Measurements from ENCODE around the gene CXCL17. TPM values are rescaled to one million over a fixed set of nuclear protein-coding genes. Genes with fewer than 3 reads are reported as not detected.

The CXCL17 gene
- total and polyA plus RNA-seq, 4 donors: 0.18 TPM; not detected in 3

DNA sequence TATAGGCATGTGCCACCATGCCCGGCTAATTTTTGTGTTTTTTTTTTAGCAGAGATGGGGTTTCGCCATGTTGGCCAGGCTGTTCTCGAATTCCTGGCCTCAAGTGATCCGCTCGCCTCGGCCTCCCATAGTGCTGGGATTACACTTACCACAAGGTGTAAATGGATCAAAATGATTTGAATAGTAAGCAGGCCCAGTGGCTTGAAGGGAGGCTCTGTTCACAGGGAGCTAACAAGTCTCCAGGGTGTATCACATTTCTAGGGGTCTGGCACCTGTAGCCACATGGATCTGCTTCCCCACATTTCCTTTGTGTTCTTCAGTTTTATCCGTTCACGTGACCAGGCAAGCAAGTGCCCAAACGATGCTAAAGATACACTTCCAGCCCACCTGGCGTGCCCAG, 39.2 kb downstream of the CXCL17 start:
- WGBS (ENCODE audit: insufficient coverage): 91% methylated on average over 7 of the region's 10 CpGs
- Histone ChIP-seq H3K27me3 (ENCODE audit: control insufficient read depth, insufficient read depth, low read length) (no peaks in the 10 kb centered on the region), H3K27ac (ENCODE audit: low read depth, low read length) (no peak overlapping the region), H3K9me3 (ENCODE audit: control insufficient read depth, insufficient read depth, low read length) (no peaks in the 10 kb centered on the region), H3K36me3 (ENCODE audit: control insufficient read depth, insufficient read depth, low read length) (peaks cover 44% of the 10 kb centered on the region), H3K4me1 (ENCODE audit: control insufficient read depth, insufficient read depth, low read length) (peaks cover 25% of the 10 kb centered on the region), H3K4me3 (ENCODE audit: low read depth, low read length) (no peak overlapping the region)
- DNase-seq (ENCODE audit: low read depth in 4 of 6, low spot score in 6 of 6): no peak

GRCh38 chr19:42402376-42403116, 40.2 kb downstream of the CXCL17 start:
- no peaks in the 10 kb centered on the region for H3K9me3 ChIP-seq (ENCODE audit: control insufficient read depth, insufficient read depth, low read length)
- peaks cover 32% of the 10 kb centered on the region for H3K4me1 ChIP-seq (ENCODE audit: control insufficient read depth, insufficient read depth, low read length)
- no peaks in the 10 kb centered on the region for H3K27me3 ChIP-seq (ENCODE audit: control insufficient read depth, insufficient read depth, low read length)
- H3K4me3 ChIP-seq (ENCODE audit: low read depth, low read length): peak overlapping the region; percentile 50
- peak in 2 of 6 donors; percentile 40 to 47 for DNase-seq (ENCODE audit: low read depth in 4 of 6, low spot score in 6 of 6)
- H3K27ac ChIP-seq (ENCODE audit: low read depth, low read length): no peak overlapping the region
- WGBS (ENCODE audit: insufficient coverage): 20% methylated on average over 30 of the region's 34 CpGs
- peaks cover 34% of the 10 kb centered on the region for H3K36me3 ChIP-seq (ENCODE audit: control insufficient read depth, insufficient read depth, low read length)

- Histone ChIP-seq H3K36me3 (ENCODE audit: control insufficient read depth, insufficient read depth, low read length) (peaks cover 25% of the 10 kb centered on the region), H3K27me3 (ENCODE audit: control insufficient read depth, insufficient read depth, low read length) (no peaks in the 10 kb centered on the region), H3K9me3 (ENCODE audit: control insufficient read depth, insufficient read depth, low read length) (no peaks in the 10 kb centered on the region), H3K27ac (ENCODE audit: low read depth, low read length) (no peak overlapping the region), H3K4me1 (ENCODE audit: control insufficient read depth, insufficient read depth, low read length) (peaks cover 39% of the 10 kb centered on the region), H3K4me3 (ENCODE audit: low read depth, low read length) (peak overlapping the region; percentile 50)
- WGBS (ENCODE audit: insufficient coverage): under 1% methylated on average over 69 of the region's 80 CpGs
- DNase-seq (ENCODE audit: low read depth in 4 of 6, low spot score in 6 of 6): peak; percentile 64 to 94 (median 78)
Measured at GRCh38 chr19:42401365-42402303, 41.1 kb downstream of the CXCL17 start.

- Histone ChIP-seq H3K36me3 (ENCODE audit: control insufficient read depth, insufficient read depth, low read length) (peaks cover 13% of the 10 kb centered on the region), H3K27ac (ENCODE audit: low read depth, low read length) (no peak overlapping the region), H3K27me3 (ENCODE audit: control insufficient read depth, insufficient read depth, low read length) (no peaks in the 10 kb centered on the region), H3K4me1 (ENCODE audit: control insufficient read depth, insufficient read depth, low read length) (peaks cover 48% of the 10 kb centered on the region), H3K9me3 (ENCODE audit: control insufficient read depth, insufficient read depth, low read length) (no peaks in the 10 kb centered on the region), H3K4me3 (ENCODE audit: low read depth, low read length) (no peak overlapping the region)
- no peak for DNase-seq (ENCODE audit: low read depth in 4 of 6, low spot score in 6 of 6)
- WGBS (ENCODE audit: insufficient coverage): 100% methylated on average over 1 of the region's 1 CpG
Measured at GRCh38 chr19:42400404-42400803, 42.3 kb downstream of the CXCL17 start.

DNA sequence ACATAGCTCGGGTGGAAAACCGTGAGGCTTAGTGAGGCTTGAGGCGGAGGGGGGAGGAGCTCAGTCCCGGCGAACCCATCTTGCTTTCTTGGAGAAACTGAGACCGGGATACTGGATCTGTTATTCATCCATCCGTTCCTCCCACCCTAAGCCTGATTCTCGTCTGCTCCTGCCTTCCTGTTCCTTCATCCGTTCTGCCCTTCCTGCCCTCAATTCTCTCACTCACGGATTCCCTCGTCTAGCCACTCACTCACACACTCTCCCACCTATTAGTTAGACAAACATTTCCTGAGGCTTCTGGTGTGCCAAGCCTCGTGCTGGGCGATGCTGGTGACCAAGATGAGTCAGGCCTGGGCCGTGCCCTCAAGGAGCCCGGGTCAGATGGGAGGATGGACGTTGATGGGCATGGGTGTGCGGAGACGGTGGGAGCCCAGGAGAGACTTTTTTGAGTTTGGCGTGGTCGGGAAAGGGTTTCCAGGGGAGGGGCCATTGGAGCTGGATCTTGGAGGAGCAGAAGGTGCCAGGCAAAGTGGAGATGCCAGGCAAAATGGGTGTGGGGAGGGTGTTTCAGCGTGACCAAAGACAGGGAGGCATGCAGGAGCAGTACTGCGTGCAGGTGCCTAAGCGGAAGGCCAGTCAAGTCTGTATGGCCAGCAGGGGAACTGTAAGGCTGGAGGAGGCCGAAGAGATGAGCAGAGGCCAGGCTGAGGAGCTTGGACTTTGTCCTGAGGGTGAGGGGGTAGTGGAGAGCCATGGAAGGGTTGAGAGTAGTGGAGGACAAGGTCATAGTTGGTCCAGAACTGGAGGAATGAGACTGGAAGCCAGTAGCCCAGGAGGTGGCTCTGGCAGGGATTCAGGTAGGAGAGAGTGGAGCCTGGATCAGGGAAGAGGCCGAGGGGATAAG, 45.2 kb downstream of the CXCL17 start:
- WGBS (ENCODE audit: insufficient coverage): 16% methylated on average over 25 of the region's 25 CpGs
- Histone ChIP-seq H3K27me3 (ENCODE audit: control insufficient read depth, insufficient read depth, low read length) (no peaks in the 10 kb centered on the region), H3K4me1 (ENCODE audit: control insufficient read depth, insufficient read depth, low read length) (peaks cover 42% of the 10 kb centered on the region), H3K27ac (ENCODE audit: low read depth, low read length) (peak overlapping the region; percentile 84), H3K9me3 (ENCODE audit: control insufficient read depth, insufficient read depth, low read length) (no peaks in the 10 kb centered on the region), H3K36me3 (ENCODE audit: control insufficient read depth, insufficient read depth, low read length) (peaks cover under 1% of the 10 kb centered on the region), H3K4me3 (ENCODE audit: low read depth, low read length) (peak overlapping the region; percentile 63)
- DNase-seq (ENCODE audit: low read depth in 4 of 6, low spot score in 6 of 6): no peak

- Histone ChIP-seq H3K27me3 (ENCODE audit: control insufficient read depth, insufficient read depth, low read length) (no peaks in the 10 kb centered on the region), H3K9me3 (ENCODE audit: control insufficient read depth, insufficient read depth, low read length) (no peaks in the 10 kb centered on the region), H3K4me3 (ENCODE audit: low read depth, low read length) (peak overlapping the region; percentile 63), H3K4me1 (ENCODE audit: control insufficient read depth, insufficient read depth, low read length) (peaks cover 35% of the 10 kb centered on the region), H3K27ac (ENCODE audit: low read depth, low read length) (peak overlapping the region; percentile 84), H3K36me3 (ENCODE audit: control insufficient read depth, insufficient read depth, low read length) (no peaks in the 10 kb centered on the region)
- peak; percentile 96 to 100 (median 98) for DNase-seq (ENCODE audit: low read depth in 4 of 6, low spot score in 6 of 6)
- 1% methylated on average over 42 of the region's 42 CpGs for WGBS (ENCODE audit: insufficient coverage)
Measured at GRCh38 chr19:42396381-42397262, 46.1 kb downstream of the CXCL17 start.

DNA sequence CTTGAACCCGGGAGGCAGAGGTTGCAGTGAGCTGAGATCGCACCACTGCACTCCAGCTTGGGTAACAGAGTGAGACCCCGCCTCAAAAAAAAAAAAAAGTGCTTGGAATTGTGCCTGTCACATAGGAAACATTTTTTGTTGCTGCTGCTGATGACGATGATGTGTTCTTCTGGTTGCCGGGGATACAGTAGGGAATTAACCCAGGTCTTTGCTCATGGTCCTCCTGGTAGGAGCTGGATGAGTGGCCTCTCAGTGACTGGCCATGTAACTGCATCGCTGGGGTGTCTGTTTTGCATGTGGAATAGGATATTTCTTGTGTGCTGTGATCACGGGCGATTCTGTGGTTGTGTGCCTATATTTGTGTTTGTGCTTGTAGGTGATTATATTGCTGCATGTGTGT, 48.0 kb downstream of the CXCL17 start:
- 79% methylated on average over 8 of the region's 8 CpGs for WGBS (ENCODE audit: insufficient coverage)

GRCh38 chr19:42392165-42392564, 50.6 kb downstream of the CXCL17 start:
- Histone ChIP-seq H3K27me3 (ENCODE audit: control insufficient read depth, insufficient read depth, low read length) (peaks cover 14% of the 10 kb centered on the region), H3K36me3 (ENCODE audit: control insufficient read depth, insufficient read depth, low read length) (no peaks in the 10 kb centered on the region), H3K27ac (ENCODE audit: low read depth, low read length) (no peak overlapping the region), H3K4me1 (ENCODE audit: control insufficient read depth, insufficient read depth, low read length) (peaks cover 19% of the 10 kb centered on the region), H3K9me3 (ENCODE audit: control insufficient read depth, insufficient read depth, low read length) (no peaks in the 10 kb centered on the region), H3K4me3 (ENCODE audit: low read depth, low read length) (no peak overlapping the region)
- no peak for DNase-seq (ENCODE audit: low read depth in 4 of 6, low spot score in 6 of 6)
- 87% methylated on average over 3 of the region's 4 CpGs for WGBS (ENCODE audit: insufficient coverage)

More for the DNA sequence above, 48.0 kb downstream of the CXCL17 start:
- Histone ChIP-seq H3K4me1 (ENCODE audit: control insufficient read depth, insufficient read depth, low read length) (peaks cover 29% of the 10 kb centered on the region), H3K27ac (ENCODE audit: low read depth, low read length) (no peak overlapping the region), H3K9me3 (ENCODE audit: control insufficient read depth, insufficient read depth, low read length) (no peaks in the 10 kb centered on the region), H3K4me3 (ENCODE audit: low read depth, low read length) (no peak overlapping the region), H3K36me3 (ENCODE audit: control insufficient read depth, insufficient read depth, low read length) (no peaks in the 10 kb centered on the region), H3K27me3 (ENCODE audit: control insufficient read depth, insufficient read depth, low read length) (peaks cover 10% of the 10 kb centered on the region)
- DNase-seq (ENCODE audit: low read depth in 4 of 6, low spot score in 6 of 6): no peak

Measured in spinal cord (tissue), 10 donors.